A673 (cell line): ENCODE data around the gene EMX1. TPM values are rescaled to one million over a fixed set of nuclear protein-coding genes. Genes with fewer than 3 reads are reported as not detected.
A peak's percentile ranks its signal among the peaks of the same experiment; 100 is the strongest.

Experiments
- BruUV-seq: library from RNA; stranded (reverse); fragments of 400-500 nt; replicated peaks from 2 replicates; lab custom pipeline; 2021; lab: Mats Ljungman, UMichigan
- CTCF ChIA-PET: fragments of 300-600 bp; sonication (Branson Sonifier 250); formaldehyde crosslinking; loops from one replicate; lab custom pipeline; 2022; ENCODE audit warnings: antibody characterized with exemption; lab: Charles Lee
- POLR2A ChIA-PET: fragments of 300-600 bp; sonication (Branson Sonifier 250); formaldehyde crosslinking; loops from one replicate; lab custom pipeline; 2022; ENCODE audit warnings: antibody characterized with exemption; ENCODE audit not compliant: low non-redundant PET; lab: Charles Lee
- DNase-seq: peaks from one replicate; pipeline ENCODE4 v3.0.0-alpha.2; 2015; ENCODE audit warnings: low spot score
- H3K27ac ChIP-seq: fragments of 200-600 bp; sonication (generic); 2 replicates; pipeline ENCODE4 v1.5.1; 2016; ENCODE audit warnings: mixed run types, low read depth, mild to moderate bottlenecking, mixed read lengths, antibody characterized with exemption, low read length; ENCODE audit not compliant: poor library complexity, severe bottlenecking
- H3K27me3 ChIP-seq: fragments of 200-600 bp; sonication (generic); replicated peaks from 2 replicates; pipeline ENCODE4 v1.6.1; 2017; ENCODE audit warnings: mixed run types, low read depth, mild to moderate bottlenecking, mixed read lengths, antibody characterized with exemption, low read length; ENCODE audit not compliant: insufficient read depth, poor library complexity
- H3K36me3 ChIP-seq: fragments of 200-600 bp; sonication (generic); 2 replicates; pipeline ENCODE4 v1.6.1; 2016; ENCODE audit warnings: mixed run types, mild to moderate bottlenecking, mixed read lengths, antibody characterized with exemption, low read length; ENCODE audit not compliant: insufficient read depth, poor library complexity, severe bottlenecking
- H3K4me1 ChIP-seq: fragments of 200-600 bp; sonication (generic); 2 replicates; pipeline ENCODE4 v1.6.1; 2017; ENCODE audit warnings: mixed run types, mild to moderate bottlenecking, mixed read lengths, antibody characterized with exemption, low read length; ENCODE audit not compliant: insufficient read depth, poor library complexity, severe bottlenecking
- H3K4me3 ChIP-seq: fragments of 200-600 bp; sonication (generic); 2 replicates; pipeline ENCODE4 v1.5.1; 2016; ENCODE audit warnings: low read depth, mixed run types, mild to moderate bottlenecking, mixed read lengths, low read length; ENCODE audit not compliant: poor library complexity, severe bottlenecking
- H3K9me3 ChIP-seq: fragments of 200-600 bp; sonication (generic); 2 replicates; pipeline ENCODE4 v1.6.1; 2016; ENCODE audit warnings: mixed run types, low read depth, mild to moderate bottlenecking, mixed read lengths, antibody characterized with exemption, low read length; ENCODE audit not compliant: poor library complexity, severe bottlenecking
- EZH2 ChIP-seq: fragments of 200-600 bp; sonication (generic); IDR thresholded peaks from 2 replicates; pipeline ENCODE4 v1.6.1; 2017; ENCODE audit warnings: borderline replicate concordance, low read depth, mild to moderate bottlenecking, mixed read lengths, antibody characterized with exemption, low read length; ENCODE audit not compliant: poor library complexity, severe bottlenecking
- intact Hi-C: fragments of 100-400 bp; cut with micrococcal nuclease; formaldehyde crosslinking; loops from one replicate; pipeline ENCODE4 v1.10.0; 2022; ENCODE audit not compliant: unreplicated experiment
- total RNA-seq: library from RNA; stranded (reverse); gene quantifications from 2 replicates; pipeline ENCODE4 v1.2.3, GENCODE V29; 2021
- TF ChIP-seq, protein P1 (sequence below): fragments of 300-800, 200-600 bp; sonication (generic); conservative IDR thresholded peaks from 2 replicates; pipeline ENCODE4 v1.5.1; 2017; ENCODE audit warnings: low read depth, mild to moderate bottlenecking, antibody characterized with exemption, low read length, moderate library complexity, mixed read lengths

Gene EMX1
- total RNA-seq, 1 experiment from 2014 or later, result not detected

DNA sequence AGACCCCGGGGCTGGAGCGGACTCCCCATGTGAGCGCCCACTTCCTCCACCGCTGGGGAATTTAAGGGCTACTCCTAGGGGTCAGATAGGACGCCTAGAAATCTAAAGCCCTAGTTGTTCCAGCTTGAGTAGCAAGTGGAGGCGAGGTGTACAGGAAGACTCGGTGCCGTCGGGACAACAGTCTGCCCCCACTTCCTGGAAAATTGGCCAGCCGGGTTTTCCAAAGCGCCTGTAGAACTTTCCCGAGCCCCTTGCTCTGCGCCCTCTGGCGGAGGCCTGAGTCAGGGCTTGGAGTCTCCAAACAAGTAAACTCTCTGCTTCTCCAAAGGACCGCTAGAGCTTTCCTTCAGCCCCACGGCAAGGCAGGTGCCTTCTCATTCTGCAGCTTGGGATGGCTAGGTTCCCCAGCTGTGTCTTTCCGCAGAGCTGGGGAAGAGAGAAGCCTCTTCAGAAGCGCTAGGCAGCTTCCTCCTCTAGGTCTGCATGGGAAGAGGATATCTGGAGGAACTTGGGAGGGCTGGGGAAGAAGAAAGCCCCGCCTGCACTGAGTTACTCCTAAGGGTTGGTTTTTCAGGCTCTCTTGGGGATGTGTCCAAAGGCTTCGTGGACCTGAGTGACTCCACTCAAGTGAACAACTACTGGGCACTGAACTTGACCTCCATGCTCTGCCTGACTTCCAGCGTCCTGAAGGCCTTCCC lies 29.4 kb upstream of the EMX1 start:
- TF ChIP-seq EZH2, result no peak
- TF ChIP-seq, protein P1, sequence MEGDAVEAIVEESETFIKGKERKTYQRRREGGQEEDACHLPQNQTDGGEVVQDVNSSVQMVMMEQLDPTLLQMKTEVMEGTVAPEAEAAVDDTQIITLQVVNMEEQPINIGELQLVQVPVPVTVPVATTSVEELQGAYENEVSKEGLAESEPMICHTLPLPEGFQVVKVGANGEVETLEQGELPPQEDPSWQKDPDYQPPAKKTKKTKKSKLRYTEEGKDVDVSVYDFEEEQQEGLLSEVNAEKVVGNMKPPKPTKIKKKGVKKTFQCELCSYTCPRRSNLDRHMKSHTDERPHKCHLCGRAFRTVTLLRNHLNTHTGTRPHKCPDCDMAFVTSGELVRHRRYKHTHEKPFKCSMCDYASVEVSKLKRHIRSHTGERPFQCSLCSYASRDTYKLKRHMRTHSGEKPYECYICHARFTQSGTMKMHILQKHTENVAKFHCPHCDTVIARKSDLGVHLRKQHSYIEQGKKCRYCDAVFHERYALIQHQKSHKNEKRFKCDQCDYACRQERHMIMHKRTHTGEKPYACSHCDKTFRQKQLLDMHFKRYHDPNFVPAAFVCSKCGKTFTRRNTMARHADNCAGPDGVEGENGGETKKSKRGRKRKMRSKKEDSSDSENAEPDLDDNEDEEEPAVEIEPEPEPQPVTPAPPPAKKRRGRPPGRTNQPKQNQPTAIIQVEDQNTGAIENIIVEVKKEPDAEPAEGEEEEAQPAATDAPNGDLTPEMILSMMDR, result peak; percentile 97

DNA sequence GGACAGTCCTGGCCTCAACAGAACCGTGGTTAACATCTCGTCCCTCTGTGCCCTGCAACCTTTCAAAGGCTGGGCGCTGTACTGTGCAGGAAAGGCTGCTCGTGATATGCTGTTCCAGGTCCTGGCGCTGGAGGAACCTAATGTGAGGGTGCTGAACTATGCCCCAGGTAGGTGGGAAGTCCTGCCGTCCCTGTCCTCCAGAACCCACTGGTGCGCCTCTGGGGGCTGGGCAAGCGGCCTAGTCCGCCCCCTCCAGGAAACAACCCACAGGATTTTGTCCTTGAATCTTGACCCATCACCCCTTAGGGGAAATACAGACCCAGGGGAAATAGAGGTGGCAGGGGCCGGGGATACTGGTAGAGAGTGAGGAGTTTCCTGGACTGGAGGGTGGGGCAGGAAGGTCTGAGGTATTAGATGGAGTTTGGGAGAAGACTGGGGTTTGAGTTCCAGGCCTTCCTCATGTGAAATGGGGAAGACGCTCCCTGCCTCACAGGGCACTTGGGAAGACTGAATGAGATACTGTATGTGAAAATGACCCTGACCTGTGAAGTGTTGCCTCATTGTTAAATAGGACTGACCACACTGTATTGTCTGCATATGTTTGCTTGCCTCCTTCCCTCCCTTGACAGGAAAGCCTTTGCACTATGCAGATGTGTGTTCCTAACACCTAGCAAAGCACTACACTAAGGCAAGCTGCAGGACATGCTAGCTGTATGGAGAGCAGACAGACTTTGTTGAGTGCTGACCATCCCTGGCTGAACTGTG lies 28.7 kb upstream of the EMX1 start:
- CTCF ChIA-PET, result interaction anchor here (1.2 kb wide), 1 partner anchor 288 kb away, joined by 3 read pairs; no protein-coding TSS in a partner anchor
- Histone ChIP-seq H3K27ac (no peak overlapping the region), H3K4me3 (peak overlapping the region; percentile 76), H3K9me3 (no peaks in the 10 kb centered on the region), H3K27me3 (peaks cover 11% of the 10 kb centered on the region), H3K4me1 (peaks cover 4% of the 10 kb centered on the region), H3K36me3 (no peaks in the 10 kb centered on the region)
- no TSS peak for BruUV-seq
- intact Hi-C loops, result loop anchor here (1.0 kb wide), 1 partner anchor 117 kb away; no protein-coding TSS in a partner anchor
- POLR2A ChIA-PET, result no interaction called here
- DNase-seq, result no peak
- TF ChIP-seq, protein P1, result no peak
- TF ChIP-seq EZH2, result no peak

More for the DNA sequence above, 29.4 kb upstream of the EMX1 start:
- CTCF ChIA-PET, result interaction anchor here (1.2 to 1.6 kb wide), 2 partner anchors 25 to 289 kb away, joined by 3 to 5 read pairs; no protein-coding TSS in a partner anchor
- Histone ChIP-seq H3K9me3 (no peaks in the 10 kb centered on the region), H3K27me3 (peaks cover 11% of the 10 kb centered on the region), H3K27ac (peak overlapping the region; percentile 71), H3K4me1 (peaks cover 4% of the 10 kb centered on the region), H3K36me3 (no peaks in the 10 kb centered on the region), H3K4me3 (peak overlapping the region; percentile 76)
- BruUV-seq, result TSS peak; percentile 49
- DNase-seq, result peak; percentile 94
- POLR2A ChIA-PET, result no interaction called here
- intact Hi-C loops, result loop anchor here (1.0 kb wide), 1 partner anchor 117 kb away; no protein-coding TSS in a partner anchor

DNA sequence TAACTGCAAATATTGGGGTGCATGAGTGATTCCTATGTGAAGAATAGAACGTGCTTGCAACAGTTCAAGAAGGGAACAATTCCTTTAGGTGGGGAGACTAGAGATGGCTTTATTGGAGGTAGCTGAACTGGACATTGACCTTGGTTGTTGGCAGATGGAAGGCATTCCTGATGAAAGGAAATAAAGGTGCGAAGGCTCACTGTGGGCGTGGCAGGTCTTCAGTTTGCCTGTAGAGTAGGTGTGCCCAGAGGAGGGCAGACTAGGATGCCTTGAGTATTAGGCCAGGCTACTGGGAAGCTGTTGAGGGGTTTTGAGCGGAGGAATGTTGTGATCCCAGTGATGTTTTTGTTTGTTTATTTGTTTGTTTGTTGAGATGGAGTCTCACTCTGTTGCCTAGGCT lies 27.3 kb upstream of the EMX1 start:
- no peaks in the 10 kb centered on the region for H3K9me3 ChIP-seq
- TF ChIP-seq, protein P1, result no peak
- ChIA-PET CTCF (interaction anchor here (0.7 kb wide), 2 partner anchors 1354 to 1613 kb away, joined by 7 read pairs; no protein-coding TSS in a partner anchor), POLR2A (no interaction called here)
- H3K36me3 ChIP-seq, result no peaks in the 10 kb centered on the region
- no peak overlapping the region for H3K4me3 ChIP-seq
- H3K27ac ChIP-seq, result no peak overlapping the region
- H3K27me3 ChIP-seq, result peaks cover 11% of the 10 kb centered on the region
- BruUV-seq, result no TSS peak
- H3K4me1 ChIP-seq, result peaks cover 4% of the 10 kb centered on the region
- intact Hi-C loops, result loop anchor here (5.0 to 10.0 kb wide), 2 partner anchors 195 to 287 kb away; no protein-coding TSS in a partner anchor
- no peak for DNase-seq
